Measurements from ENCODE around the gene NFAM1. TPM values are rescaled to one million over a fixed set of nuclear protein-coding genes. Genes with fewer than 3 reads are reported as not detected.

Gene NFAM1
- total and polyA plus RNA-seq, 2 of the 13 experiments (the other 11 are each of a cell fraction or from before 2014, with no cell fraction given) = 0.03 TPM; not detected in 1

DNA sequence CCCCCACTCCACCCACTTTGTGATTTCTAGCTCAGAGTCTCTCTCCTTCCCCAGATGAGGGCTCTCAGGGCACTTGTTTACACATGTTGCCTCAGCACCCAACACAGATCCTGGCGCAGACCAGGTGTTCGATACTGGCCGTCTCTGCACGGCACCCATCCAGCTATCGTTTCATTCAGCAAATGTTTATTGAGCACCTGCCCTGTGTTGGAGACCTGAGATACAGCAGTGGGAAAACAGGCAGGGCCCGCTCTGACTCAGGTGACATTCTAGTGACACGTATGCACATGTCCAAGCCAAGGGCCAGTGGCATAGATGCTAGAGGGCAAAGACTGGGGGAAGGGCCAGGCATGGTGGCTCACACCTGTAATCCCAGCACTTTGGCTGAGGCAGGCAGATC, 71.9 kb downstream of the NFAM1 start:
- CTCF ChIA-PET (ENCODE audit: low intra/inter-chr PET ratio, low total read pairs) = no interaction called here
- Histone ChIP-seq H3K27ac (ENCODE audit: extremely low read length, insufficient read depth, low read length) (no peak overlapping the region), H3K79me2 (ENCODE audit: insufficient read depth, low read length) (no peaks in the 10 kb centered on the region), H3K36me3 (replicated peaks in 1 of 2; ENCODE audit: control insufficient read depth in 1 of 2, insufficient read depth in 2 of 2, low read length in 2 of 2) (no peaks in the 10 kb centered on the region), H3K4me3 (replicated peaks in 1 of 3; ENCODE audit: insufficient read depth in 1 of 3, low read depth in 2 of 3, low read length in 3 of 3) (no peak overlapping the region), H2AFZ (ENCODE audit: low read length) (no peak overlapping the region), H3K27me3 (ENCODE audit: control insufficient read depth in 1 of 2, insufficient read depth in 2 of 2, low read length in 2 of 2) (peaks cover 2 to 49% of the 10 kb centered on the region in 2 experiments), H3K4me1 (ENCODE audit: insufficient read depth, low read length) (no peaks in the 10 kb centered on the region), H3K9me3 (ENCODE audit: low read length) (no peaks in the 10 kb centered on the region), H3K4me2 (ENCODE audit: low read depth, low read length) (no peak overlapping the region), H3K9ac (ENCODE audit: insufficient read depth, low read depth, low read length) (no peak overlapping the region), H4K20me1 (ENCODE audit: insufficient read depth, low read length) (no peaks in the 10 kb centered on the region)
- in situ Hi-C loops (cut with HindIII; ENCODE audit: extremely low pct_ligation_motif_present, low pct_unique_long_range_greater_than_20kb) = no loop called here
- DNase-seq (ENCODE audit: low spot score) (no peak), ATAC-seq (no peak), FAIRE-seq (no peak)
- WGBS (ENCODE audit: low lambda C conversion rate) = 39% methylated on average over 5 of the region's 7 CpGs
- no TSS peak for BruUV-seq (replicated peaks)
- POLR2A ChIA-PET = no interaction called here
- intact Hi-C loops (cut with micrococcal nuclease; ENCODE audit: unreplicated experiment) = no loop called here
- no peak for TF ChIP-seq SOX6 (IDR thresholded peaks at IDR 0.05)
- TF ChIP-seq SOX6 (CRISPR knock-in tag; IDR thresholded peaks at IDR 0.05) = no peak
- TF ChIP-seq, protein P1, sequence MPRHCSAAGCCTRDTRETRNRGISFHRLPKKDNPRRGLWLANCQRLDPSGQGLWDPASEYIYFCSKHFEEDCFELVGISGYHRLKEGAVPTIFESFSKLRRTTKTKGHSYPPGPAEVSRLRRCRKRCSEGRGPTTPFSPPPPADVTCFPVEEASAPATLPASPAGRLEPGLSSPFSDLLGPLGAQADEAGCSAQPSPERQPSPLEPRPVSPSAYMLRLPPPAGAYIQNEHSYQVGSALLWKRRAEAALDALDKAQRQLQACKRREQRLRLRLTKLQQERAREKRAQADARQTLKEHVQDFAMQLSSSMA (CRISPR knock-in tag; IDR thresholded peaks at IDR 0.05) = no peak
- TF ChIP-seq ERF (CRISPR knock-in tag; IDR thresholded peaks at IDR 0.05) = no peak
- TF ChIP-seq MIER3 (CRISPR knock-in tag; IDR thresholded peaks at IDR 0.05; ENCODE audit: borderline replicate concordance) = no peak
- no peak for TF ChIP-seq EP300 (IDR thresholded peaks at IDR 0.05; ENCODE audit: low read depth in 2 of 2, low read length in 2 of 2)
- TF ChIP-seq EP300 (CRISPR knock-in tag; IDR thresholded peaks at IDR 0.05; ENCODE audit: borderline replicate concordance) = no peak
- TF ChIP-seq, protein P2, sequence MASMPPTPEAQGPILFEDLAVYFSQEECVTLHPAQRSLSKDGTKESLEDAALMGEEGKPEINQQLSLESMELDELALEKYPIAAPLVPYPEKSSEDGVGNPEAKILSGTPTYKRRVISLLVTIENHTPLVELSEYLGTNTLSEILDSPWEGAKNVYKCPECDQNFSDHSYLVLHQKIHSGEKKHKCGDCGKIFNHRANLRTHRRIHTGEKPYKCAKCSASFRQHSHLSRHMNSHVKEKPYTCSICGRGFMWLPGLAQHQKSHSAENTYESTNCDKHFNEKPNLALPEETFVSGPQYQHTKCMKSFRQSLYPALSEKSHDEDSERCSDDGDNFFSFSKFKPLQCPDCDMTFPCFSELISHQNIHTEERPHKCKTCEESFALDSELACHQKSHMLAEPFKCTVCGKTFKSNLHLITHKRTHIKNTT (CRISPR knock-in tag; IDR thresholded peaks at IDR 0.05) = no peak
- no peak for TF ChIP-seq ZNF225 (CRISPR knock-in tag; IDR thresholded peaks at IDR 0.05)
- TF ChIP-seq XRCC5 (optimal IDR thresholded peaks at IDR 0.05; ENCODE audit: low read length) = no peak
- no peak for TF ChIP-seq NCOA5 (CRISPR knock-in tag; IDR thresholded peaks at IDR 0.05)
- no peak for TF ChIP-seq NCOA2 (CRISPR knock-in tag; IDR thresholded peaks at IDR 0.05)
- TF ChIP-seq, protein P3, sequence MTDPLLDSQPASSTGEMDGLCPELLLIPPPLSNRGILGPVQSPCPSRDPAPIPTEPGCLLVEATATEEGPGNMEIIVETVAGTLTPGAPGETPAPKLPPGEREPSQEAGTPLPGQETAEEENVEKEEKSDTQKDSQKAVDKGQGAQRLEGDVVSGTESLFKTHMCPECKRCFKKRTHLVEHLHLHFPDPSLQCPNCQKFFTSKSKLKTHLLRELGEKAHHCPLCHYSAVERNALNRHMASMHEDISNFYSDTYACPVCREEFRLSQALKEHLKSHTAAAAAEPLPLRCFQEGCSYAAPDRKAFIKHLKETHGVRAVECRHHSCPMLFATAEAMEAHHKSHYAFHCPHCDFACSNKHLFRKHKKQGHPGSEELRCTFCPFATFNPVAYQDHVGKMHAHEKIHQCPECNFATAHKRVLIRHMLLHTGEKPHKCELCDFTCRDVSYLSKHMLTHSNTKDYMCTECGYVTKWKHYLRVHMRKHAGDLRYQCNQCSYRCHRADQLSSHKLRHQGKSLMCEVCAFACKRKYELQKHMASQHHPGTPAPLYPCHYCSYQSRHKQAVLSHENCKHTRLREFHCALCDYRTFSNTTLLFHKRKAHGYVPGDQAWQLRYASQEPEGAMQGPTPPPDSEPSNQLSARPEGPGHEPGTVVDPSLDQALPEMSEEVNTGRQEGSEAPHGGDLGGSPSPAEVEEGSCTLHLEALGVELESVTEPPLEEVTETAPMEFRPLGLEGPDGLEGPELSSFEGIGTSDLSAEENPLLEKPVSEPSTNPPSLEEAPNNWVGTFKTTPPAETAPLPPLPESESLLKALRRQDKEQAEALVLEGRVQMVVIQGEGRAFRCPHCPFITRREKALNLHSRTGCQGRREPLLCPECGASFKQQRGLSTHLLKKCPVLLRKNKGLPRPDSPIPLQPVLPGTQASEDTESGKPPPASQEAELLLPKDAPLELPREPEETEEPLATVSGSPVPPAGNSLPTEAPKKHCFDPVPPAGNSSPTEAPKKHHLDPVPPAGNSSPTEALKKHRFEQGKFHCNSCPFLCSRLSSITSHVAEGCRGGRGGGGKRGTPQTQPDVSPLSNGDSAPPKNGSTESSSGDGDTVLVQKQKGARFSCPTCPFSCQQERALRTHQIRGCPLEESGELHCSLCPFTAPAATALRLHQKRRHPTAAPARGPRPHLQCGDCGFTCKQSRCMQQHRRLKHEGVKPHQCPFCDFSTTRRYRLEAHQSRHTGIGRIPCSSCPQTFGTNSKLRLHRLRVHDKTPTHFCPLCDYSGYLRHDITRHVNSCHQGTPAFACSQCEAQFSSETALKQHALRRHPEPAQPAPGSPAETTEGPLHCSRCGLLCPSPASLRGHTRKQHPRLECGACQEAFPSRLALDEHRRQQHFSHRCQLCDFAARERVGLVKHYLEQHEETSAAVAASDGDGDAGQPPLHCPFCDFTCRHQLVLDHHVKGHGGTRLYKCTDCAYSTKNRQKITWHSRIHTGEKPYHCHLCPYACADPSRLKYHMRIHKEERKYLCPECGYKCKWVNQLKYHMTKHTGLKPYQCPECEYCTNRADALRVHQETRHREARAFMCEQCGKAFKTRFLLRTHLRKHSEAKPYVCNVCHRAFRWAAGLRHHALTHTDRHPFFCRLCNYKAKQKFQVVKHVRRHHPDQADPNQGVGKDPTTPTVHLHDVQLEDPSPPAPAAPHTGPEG (CRISPR knock-in tag; IDR thresholded peaks at IDR 0.05) = no peak
- TF ChIP-seq, protein P4, sequence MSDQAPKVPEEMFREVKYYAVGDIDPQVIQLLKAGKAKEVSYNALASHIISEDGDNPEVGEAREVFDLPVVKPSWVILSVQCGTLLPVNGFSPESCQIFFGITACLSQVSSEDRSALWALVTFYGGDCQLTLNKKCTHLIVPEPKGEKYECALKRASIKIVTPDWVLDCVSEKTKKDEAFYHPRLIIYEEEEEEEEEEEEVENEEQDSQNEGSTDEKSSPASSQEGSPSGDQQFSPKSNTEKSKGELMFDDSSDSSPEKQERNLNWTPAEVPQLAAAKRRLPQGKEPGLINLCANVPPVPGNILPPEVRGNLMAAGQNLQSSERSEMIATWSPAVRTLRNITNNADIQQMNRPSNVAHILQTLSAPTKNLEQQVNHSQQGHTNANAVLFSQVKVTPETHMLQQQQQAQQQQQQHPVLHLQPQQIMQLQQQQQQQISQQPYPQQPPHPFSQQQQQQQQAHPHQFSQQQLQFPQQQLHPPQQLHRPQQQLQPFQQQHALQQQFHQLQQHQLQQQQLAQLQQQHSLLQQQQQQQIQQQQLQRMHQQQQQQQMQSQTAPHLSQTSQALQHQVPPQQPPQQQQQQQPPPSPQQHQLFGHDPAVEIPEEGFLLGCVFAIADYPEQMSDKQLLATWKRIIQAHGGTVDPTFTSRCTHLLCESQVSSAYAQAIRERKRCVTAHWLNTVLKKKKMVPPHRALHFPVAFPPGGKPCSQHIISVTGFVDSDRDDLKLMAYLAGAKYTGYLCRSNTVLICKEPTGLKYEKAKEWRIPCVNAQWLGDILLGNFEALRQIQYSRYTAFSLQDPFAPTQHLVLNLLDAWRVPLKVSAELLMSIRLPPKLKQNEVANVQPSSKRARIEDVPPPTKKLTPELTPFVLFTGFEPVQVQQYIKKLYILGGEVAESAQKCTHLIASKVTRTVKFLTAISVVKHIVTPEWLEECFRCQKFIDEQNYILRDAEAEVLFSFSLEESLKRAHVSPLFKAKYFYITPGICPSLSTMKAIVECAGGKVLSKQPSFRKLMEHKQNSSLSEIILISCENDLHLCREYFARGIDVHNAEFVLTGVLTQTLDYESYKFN (CRISPR knock-in tag; conservative IDR thresholded peaks at IDR 0.05) = no peak
- TF ChIP-seq KAT2B (IDR thresholded peaks at IDR 0.05; ENCODE audit: borderline replicate concordance, low read depth, low read length) = no peak
- no peak for TF ChIP-seq SAFB2 (CRISPR knock-in tag; IDR thresholded peaks at IDR 0.05; ENCODE audit: borderline replicate concordance, low read depth)
